Amniotic stem cell (primary cell): ENCODE measurements around the gene UGT1A9.
A peak's percentile ranks its signal among the peaks of the same experiment; 100 is the strongest.
"Not testable (repeated sequence)": the region's sequence is repeated elsewhere in the genome, so short reads cannot be mapped to it uniquely, and the experiment has no call there.

Experiments used
- DNase-seq: peaks from one replicate; lab custom pipeline; 2025; lab: John Stamatoyannopoulos, UW

The UGT1A9 gene

DNA sequence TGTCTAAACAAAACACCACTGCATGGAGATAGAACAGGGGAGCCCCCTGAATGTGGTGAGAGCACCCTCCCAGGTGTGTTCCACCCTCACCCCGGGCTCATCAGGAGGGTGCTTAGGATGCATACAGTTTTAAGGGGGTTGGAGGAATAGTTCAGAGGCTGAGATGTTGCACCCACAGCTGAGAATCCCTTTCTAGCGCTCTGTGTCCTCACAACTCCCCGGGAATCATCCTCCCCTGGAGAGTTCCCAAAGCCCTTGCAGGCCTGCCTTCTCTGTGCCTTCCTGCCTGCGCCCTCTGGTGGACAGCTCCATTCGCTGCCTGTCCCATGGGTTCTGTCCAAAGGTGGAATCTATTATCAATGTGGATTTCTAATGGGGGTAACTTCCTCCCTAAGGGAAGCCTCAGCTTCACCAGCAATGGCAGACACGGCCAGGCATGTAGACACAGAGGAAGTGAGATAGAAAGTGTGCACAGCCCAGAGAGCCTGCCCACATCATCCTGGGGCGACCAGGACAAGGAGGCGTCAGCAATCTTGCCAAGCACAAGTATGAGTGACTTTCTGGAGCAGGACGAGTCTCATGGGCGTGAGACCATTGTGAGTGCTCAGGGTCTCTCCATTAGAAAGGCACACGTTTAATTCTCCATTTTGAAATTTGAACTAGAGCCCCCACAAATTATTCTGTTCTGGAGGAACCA is 39.8 kb downstream of the UGT1A9 start:
- DNase-seq, result peak; percentile 75

- DNase-seq, result no peak
These were observed 41.0 kb downstream of the UGT1A9 start, which contains the start of gene UGT1A5 for GRCh38 chr2:233712611-233713261. Gene UGT1A5, plus strand, starts transcription at chr2:233712907. Its CDS starts 85 bp downstream, at chr2:233712992.

- no peak for DNase-seq
These were observed 41.5 kb downstream of the UGT1A9 start for GRCh38 chr2:233713262-233713615.

GRCh38 chr2:233714121-233714520 is 42.4 kb downstream of the UGT1A9 start:
- no peak for DNase-seq

- no peak for DNase-seq
These were observed 46.9 kb downstream of the UGT1A9 start, which contains the start of gene UGT1A4 for GRCh38 chr2:233718552-233718951. Gene UGT1A4, plus strand, starts transcription at chr2:233718736. Its CDS starts 85 bp downstream, at chr2:233718821.

DNA sequence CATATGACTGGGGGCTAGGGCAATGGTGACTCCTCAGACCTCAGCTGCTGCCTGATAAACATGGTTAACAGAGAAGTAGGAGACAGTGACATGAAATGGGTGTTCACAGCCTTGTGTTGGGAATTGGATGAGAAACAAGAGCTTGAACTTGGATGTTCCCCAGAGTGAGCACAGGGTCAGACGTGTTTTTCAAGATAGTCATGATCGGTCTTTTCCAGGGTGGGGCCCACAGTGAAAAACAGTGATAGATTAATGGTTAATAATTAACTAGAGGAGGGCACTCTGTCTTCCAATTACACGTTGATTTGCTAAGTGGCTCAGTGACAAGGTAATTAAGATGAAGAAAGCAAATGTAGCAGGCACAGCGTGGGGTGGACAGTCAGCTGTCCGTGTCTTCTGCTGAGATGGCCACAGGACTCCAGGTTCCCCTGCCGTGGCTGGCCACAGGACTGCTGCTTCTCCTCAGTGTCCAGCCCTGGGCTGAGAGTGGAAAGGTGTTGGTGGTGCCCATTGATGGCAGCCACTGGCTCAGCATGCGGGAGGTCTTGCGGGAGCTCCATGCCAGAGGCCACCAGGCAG is 57.1 kb downstream of the UGT1A9 start, which contains the start of gene UGT1A3:
TSS of gene UGT1A3 (plus strand) at position 320 of the 579 bp plus-strand sequence. CDS start at position 405, 85 bp downstream.
- DNase-seq, result no peak

DNA sequence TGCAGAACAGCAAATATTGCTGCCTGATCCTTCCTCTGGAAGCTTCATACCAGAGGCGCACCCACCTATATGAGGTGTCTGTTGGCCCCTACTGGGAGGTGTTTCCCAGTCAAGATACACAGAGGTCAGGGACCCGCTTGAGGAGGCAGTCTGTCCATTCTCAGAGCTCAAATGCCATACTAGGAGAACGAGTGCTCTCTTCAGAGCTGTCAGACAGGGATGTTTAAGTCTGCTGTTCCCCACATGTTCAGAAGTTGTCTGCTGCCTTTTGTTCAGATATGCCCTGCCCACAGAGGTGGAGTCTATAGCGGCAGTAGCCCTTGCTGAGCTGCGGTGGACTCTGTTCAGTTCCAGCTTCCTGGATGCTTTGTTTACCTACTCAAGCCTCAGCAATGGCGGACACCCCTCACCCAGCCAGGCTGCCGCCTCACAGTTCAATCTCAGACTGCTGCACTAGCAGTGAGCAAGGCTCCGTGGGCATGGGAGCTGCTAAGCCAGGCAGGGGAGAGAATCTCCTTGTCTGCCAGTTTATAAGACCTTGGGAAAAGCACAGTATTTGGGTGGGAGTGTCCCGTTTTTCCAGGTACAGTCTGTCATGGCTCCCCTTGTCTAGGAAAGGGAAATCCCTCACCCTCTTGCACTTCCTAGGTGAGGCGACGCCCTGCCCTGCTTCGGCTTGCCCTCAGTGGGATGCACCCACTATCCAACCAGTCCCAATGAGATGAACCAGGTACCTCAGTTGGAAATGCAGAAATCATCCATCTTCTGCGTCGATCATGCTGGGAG is 65.4 kb downstream of the UGT1A9 start:
- DNase-seq, result not testable (repeated sequence)

DNA sequence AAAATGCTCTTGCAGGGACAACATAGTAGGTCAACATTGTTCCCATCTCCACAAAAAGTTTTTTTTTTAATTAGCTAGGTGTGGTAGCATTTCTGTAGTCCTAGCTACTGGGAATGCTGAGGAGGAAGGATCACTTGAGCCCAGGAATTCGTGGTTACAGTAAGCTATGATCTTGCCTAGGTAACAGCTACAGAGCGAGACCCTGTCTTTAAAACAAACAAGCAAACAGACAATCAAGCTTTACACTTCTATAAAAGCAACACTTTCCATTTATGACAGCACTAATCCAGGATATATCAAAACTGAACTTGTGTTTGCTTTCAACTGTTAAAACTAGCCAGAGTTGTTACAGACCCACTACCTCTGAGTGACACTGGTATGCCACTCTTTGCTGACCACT is 69.2 kb downstream of the UGT1A9 start:
- no peak for DNase-seq

GRCh38 chr2:233743464-233744259 is 72.0 kb downstream of the UGT1A9 start:
- no peak for DNase-seq

DNA sequence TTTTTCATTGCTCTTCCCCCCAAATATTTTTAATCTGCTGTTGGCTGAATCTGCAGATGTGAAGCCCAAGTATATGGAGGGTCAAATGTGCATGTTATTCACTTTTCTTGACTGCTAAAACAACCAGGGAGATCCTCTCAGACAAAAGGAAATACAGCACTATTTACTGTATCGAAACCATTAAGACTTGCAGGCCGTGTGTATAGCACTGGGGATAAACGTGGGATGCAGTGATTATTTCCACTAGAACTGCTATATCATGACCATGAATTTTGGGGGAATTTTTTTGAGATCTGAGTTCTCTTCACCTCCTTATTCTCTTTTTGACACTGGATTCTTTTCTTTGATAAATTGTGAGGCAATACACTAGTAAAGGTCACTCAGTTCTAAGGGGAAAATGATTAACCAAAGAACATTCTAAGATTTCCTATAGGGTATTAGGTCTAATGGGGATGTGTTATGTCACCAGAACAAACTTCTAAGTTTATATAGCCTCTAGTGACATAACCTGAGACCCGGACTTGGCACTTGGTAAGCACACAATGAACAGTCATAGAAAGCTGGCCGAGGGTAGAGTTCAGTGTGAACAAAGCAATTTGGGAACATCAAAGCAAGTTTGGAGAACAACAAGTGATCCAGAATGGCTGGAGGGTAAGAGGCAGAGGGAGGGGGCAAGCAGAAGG is 73.5 kb downstream of the UGT1A9 start:
- DNase-seq, result no peak

DNA sequence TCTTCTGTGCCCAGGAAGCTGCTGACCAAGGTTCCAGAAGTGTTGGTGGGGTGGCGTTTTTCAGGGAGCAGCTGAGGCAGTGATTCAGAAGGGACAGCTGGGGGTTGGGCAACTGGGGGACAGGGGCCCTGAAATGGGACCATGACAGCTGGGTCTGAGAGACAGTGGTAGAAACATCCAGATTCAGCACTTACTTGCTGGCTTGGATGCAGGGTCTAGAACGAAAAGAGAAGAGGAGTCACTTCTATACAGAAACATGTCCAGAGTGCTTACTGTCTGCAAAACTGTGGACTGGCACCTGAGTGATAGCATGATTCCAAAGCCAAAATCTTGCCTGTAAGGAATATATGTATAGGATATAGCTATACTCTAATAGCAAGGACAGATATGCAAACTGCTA is 74.1 kb downstream of the UGT1A9 start:
- DNase-seq, result not testable (repeated sequence)

- DNase-seq, result no peak
These were observed 75.0 kb downstream of the UGT1A9 start for GRCh38 chr2:233746475-233747282.

DNA sequence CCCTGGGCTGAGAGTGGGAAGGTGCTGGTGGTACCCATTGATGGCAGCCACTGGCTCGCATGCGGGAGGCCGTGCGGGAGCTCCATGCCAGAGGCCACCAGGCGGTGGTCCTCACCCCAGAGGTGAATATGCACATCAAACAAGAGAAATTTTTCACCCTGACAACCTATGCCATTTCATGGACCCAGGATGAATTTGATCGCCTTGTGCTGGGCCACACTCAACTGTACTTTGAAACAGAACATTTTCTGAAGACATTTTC is 75.5 kb downstream of the UGT1A9 start:
- DNase-seq, result no peak

DNA sequence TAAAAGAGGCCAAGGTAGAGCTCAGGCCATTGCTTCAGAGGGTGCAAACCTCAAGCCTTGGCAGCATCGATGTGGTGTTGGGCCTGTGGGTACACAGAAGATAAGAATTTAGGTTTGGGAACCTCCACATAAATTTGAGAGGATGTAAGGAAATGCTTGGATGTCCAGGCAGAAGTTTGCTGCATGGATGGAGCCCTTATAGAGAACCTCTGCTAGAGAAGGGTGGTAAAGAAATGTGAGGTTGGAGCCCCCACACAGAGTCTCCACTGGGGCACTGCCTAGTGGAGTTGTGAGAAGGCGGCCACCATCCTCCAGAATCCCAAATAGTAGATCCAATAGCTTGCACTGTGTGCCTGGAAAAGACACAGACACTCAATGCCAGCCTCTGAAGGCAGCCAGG is 79.0 kb downstream of the UGT1A9 start:
- not testable (repeated sequence) for DNase-seq

DNA sequence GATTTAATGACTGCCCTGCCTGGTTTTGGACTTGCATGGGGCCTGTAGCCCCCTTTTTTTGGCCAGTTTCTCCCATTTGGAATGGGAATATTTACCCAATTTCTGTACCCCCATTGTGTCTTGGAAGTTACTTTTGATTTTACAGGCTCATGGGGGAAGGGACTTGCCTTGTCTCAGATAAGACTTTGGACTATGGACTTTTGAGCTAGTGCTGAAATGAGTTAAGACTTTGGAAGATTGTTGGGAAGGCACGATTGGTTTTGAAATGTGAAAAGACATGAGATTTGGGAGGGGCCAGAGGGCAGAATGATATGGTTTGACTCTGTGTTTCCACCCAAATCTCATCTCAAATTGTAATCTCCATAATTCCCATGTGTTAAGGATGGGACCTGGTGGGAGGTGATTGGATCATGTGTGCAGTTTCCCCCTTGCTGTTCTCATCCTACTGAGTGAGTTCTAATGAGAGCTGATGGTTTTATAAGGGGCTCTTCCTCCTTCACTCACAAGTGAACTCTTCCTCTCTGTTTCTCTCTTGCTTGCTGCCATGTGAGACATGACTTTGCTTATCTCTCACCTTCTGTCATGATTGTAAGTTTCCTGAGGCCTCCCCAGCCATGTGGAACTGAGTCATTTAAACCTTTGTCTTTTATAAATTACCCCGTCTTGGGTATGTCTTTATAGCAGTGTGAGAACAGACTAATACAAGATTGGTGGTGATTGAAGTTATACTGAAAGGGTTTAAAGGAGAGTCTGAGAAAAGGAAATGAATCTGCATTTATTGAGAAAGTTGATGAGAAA is 79.7 kb downstream of the UGT1A9 start:
- DNase-seq, result not testable (repeated sequence)

- DNase-seq, result no peak
These were observed 83.3 kb downstream of the UGT1A9 start for GRCh38 chr2:233754872-233755611.

GRCh38 chr2:233756429-233757081 is 84.9 kb downstream of the UGT1A9 start:
- no peak for DNase-seq

- DNase-seq, result no peak
These were observed 86.4 kb downstream of the UGT1A9 start for GRCh38 chr2:233758141-233758540.
